Endothelial cell of umbilical vein (primary cell): ENCODE data around the gene TTC31. TPM values are rescaled to one million over a fixed set of nuclear protein-coding genes. Genes with fewer than 3 reads are reported as not detected.

Experiments
- BruUV-seq: library from RNA; stranded (reverse); fragments of 400-500 nt; replicated peaks from 2 replicates; lab custom pipeline; 2021; lab: Mats Ljungman, UMichigan
- CTCF ChIA-PET: fragments of 300-600, 350-600 bp; sonication (Branson Sonifier 250); formaldehyde crosslinking; loops from one replicate; lab custom pipeline; 2021; ENCODE audit warnings: antibody characterized with exemption, inconsistent platforms; lab: Charles Lee
- POLR2A ChIA-PET: fragments of 300-600, 350-600 bp; sonication (Branson Sonifier 250); formaldehyde crosslinking; loops from one replicate; lab custom pipeline; 2021; ENCODE audit warnings: antibody characterized with exemption, inconsistent platforms; lab: Charles Lee
- DNase-seq: peaks from one replicate; pipeline ENCODE4 v3.0.0-alpha.2; 2011; ENCODE audit warnings: low read depth, low spot score
- FAIRE-seq: peaks from 2 replicates; lab custom pipeline; 2011; peaks lifted over from hg19 to GRCh38; lab: Jason Lieb, UNC
- H2AFZ ChIP-seq: 2 replicates; pipeline ENCODE4 v1.6.0; 2012; ENCODE audit warnings: low read depth, low read length, control low read depth, inconsistent platforms
- H3K27ac ChIP-seq: 2 replicates; pipeline ENCODE4 v1.5.1; 2011; ENCODE audit warnings: low read depth, mild to moderate bottlenecking, control low read depth, low read length, moderate library complexity; ENCODE audit not compliant: insufficient read depth
- H3K27me3 ChIP-seq, 2 experiments: 2 replicates each; pipeline versions ENCODE4 v1.6.0 to v1.6.1; 2011; ENCODE audit warnings: low read length in 2 of 2, mixed read lengths in 1 of 2; ENCODE audit not compliant: control insufficient read depth in 2 of 2, insufficient read depth in 2 of 2
- H3K36me3 ChIP-seq, 2 experiments: 2 replicates in 1 of 2; 3 replicates in 1 of 2; pipeline ENCODE4 v1.5.1; 2011; ENCODE audit warnings: low read length in 2 of 2, mild to moderate bottlenecking in 1 of 2, moderate library complexity in 1 of 2; ENCODE audit not compliant: control insufficient read depth in 2 of 2, insufficient read depth in 2 of 2; ENCODE audit errors: extremely low read depth in 1 of 2
- H3K4me1 ChIP-seq: 3 replicates; pipeline ENCODE4 v1.5.1; 2011; ENCODE audit warnings: mild to moderate bottlenecking, low read length; ENCODE audit not compliant: control insufficient read depth, insufficient read depth; ENCODE audit errors: extremely low read depth
- H3K4me2 ChIP-seq: 2 replicates; pipeline ENCODE4 v1.6.1; 2011; ENCODE audit warnings: low read length, control low read depth, mixed read lengths; ENCODE audit not compliant: insufficient read depth
- H3K4me3 ChIP-seq, 3 experiments: fragments of 200-600 bp in 1 of 3; sonication (generic), shearing (Covaris generic) in 1 of 3; replicated peaks in 1 of 3; 2 replicates each; pipeline ENCODE4 v1.5.1; 2011 to 2016; ENCODE audit warnings: control low read depth in 3 of 3, low read length in 3 of 3, mild to moderate bottlenecking in 2 of 3, inconsistent platforms in 1 of 3, low read depth in 1 of 3, moderate library complexity in 1 of 3; ENCODE audit not compliant: insufficient read depth in 1 of 3
- H3K79me2 ChIP-seq: 2 replicates; pipeline ENCODE4 v1.6.0; 2012; ENCODE audit warnings: low read length, inconsistent platforms; ENCODE audit not compliant: control insufficient read depth, insufficient read depth
- H3K9ac ChIP-seq: replicated peaks from 2 replicates; pipeline ENCODE3; 2011; ENCODE audit warnings: low read length, control low read depth; ENCODE audit not compliant: insufficient read depth; ENCODE audit errors: extremely low read depth
- H3K9me1 ChIP-seq: replicated peaks from 3 replicates; pipeline ENCODE4 v1.6.0; 2011; ENCODE audit warnings: mild to moderate bottlenecking, low read length; ENCODE audit not compliant: control insufficient read depth, insufficient read depth; ENCODE audit errors: extremely low read depth
- H3K9me3 ChIP-seq: replicated peaks from 2 replicates; pipeline ENCODE4 v1.5.1; 2012; ENCODE audit warnings: low read length, inconsistent platforms; ENCODE audit not compliant: control insufficient read depth, insufficient read depth
- H4K20me1 ChIP-seq: replicated peaks from 2 replicates; pipeline ENCODE3; 2011; ENCODE audit warnings: mild to moderate bottlenecking, low read length; ENCODE audit not compliant: control insufficient read depth, insufficient read depth; ENCODE audit errors: extremely low read depth
- EZH2 ChIP-seq: IDR thresholded peaks from 2 replicates; pipeline ENCODE4 v1.6.1; 2012; ENCODE audit warnings: borderline replicate concordance, low read depth, mild to moderate bottlenecking, moderate library complexity, low read length, inconsistent platforms; ENCODE audit not compliant: severe bottlenecking
- FOS ChIP-seq: IDR thresholded peaks from 2 replicates; pipeline ENCODE4 v1.6.1; 2011; ENCODE audit warnings: mild to moderate bottlenecking, low read length, moderate library complexity, borderline replicate concordance; ENCODE audit not compliant: insufficient read depth
- GATA2 ChIP-seq: IDR thresholded peaks from 2 replicates; pipeline ENCODE4 v1.7.0; 2011; ENCODE audit warnings: low read depth, mild to moderate bottlenecking, moderate library complexity, mixed read lengths, low read length; ENCODE audit not compliant: insufficient read length, insufficient read depth
- JUN ChIP-seq: IDR thresholded peaks from 2 replicates; pipeline ENCODE4 v1.6.1; 2011; ENCODE audit warnings: borderline replicate concordance, low read depth; ENCODE audit not compliant: insufficient read length, insufficient read depth
- MYC ChIP-seq: IDR thresholded peaks from one replicate; pipeline ENCODE4 v1.6.1; 2011; ENCODE audit warnings: mild to moderate bottlenecking, low read depth, low read length
- POLR2A ChIP-seq: IDR thresholded peaks from 2 replicates; pipeline ENCODE4 v1.6.1; 2012; ENCODE audit warnings: low read depth, mild to moderate bottlenecking, control low read depth, low read length
- POLR2AphosphoS5 ChIP-seq: IDR thresholded peaks from 2 replicates; pipeline ENCODE4 v1.6.1; 2012; ENCODE audit warnings: low read depth, mild to moderate bottlenecking, control low read depth, low read length, moderate library complexity; ENCODE audit not compliant: insufficient read depth
- dilution Hi-C: fragments of 300-500 bp; cut with MboI; formaldehyde crosslinking; loops from one replicate; pipeline ENCODE4 v1.15.0; 2019; ENCODE audit warnings: low sequenced_read_pairs; ENCODE audit not compliant: extremely low pct_ligation_motif_present
- intact Hi-C: fragments of 100-400 bp; cut with micrococcal nuclease; formaldehyde crosslinking; loops from one replicate; pipeline ENCODE4 v1.10.0; 2022
- polyA plus RNA-seq, 4 experiments: library from polyadenylated mRNA; depleted of rRNA in 3 of 4; stranded (reverse) in 3 of 4; unstranded in 1 of 4; fragments of >200 nt; gene quantifications; 2 replicates each; pipeline versions ENCODE4 v1.2.1 to v1.2.3, GENCODE V29; 2011 to 2012; ENCODE audit warnings: missing spikeins in 1 of 4
- total RNA-seq: library from RNA; stranded (reverse); gene quantifications from 2 replicates; pipeline ENCODE4 v1.2.3, GENCODE V29; 2021
- TF ChIP-seq, protein P1 (sequence below): IDR thresholded peaks from 2 replicates; pipeline ENCODE4 v1.6.1; 2011; ENCODE audit not compliant: insufficient read depth, insufficient read length
- TF ChIP-seq, protein P2 (sequence below), 2 donors: IDR thresholded peaks; 1 replicate in 1 of 2; 2 replicates in 1 of 2; pipeline ENCODE4 v1.5.1; 2011; ENCODE audit warnings: low read length in 2 of 2, mild to moderate bottlenecking in 2 of 2, moderate library complexity in 2 of 2, control low read depth in 1 of 2, inconsistent platforms in 1 of 2, low read depth in 1 of 2; ENCODE audit not compliant: insufficient read depth in 1 of 2; ENCODE audit errors: extremely low read depth in 1 of 2

The TTC31 gene
- total and polyA plus RNA-seq, 2 donors (not counting 3 experiments of a cell fraction or from before 2014, with no cell fraction given), result 20.1 to 24.1 TPM

DNA sequence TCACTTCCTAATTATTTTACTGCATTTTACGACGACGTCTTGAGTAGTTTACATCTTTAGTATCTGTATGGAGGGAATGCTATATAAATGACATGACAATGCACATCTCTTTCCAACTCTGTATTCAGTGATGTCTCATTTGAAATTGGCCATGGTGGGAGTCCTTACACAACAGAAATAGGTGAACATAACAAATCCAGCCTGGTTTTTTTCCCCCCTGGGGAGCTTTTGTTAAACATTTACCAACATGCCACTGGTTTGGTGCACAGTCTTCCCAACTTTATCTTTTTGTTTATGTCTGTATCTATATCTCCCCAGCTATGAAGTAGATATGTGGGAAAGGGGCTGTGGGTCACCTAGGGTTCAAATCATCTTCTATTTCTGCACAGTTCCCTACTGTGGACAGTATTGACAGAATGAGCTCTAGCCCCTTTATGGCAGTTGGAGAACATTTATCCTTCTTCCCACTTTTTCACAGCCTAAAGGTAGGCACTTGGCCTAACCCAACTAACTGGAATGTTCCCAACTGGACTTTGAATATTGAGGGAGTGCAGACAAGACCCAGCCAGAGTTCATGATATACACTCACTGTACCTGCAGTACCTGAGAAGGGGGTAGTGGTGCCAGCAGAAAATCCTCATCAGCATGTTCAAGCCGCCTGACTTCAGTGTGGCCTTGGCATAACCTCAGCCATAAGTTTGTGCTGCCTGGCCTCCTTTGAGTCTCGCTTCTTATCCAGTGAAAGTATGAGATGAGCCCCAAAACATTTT is 35.5 kb upstream of the TTC31 start:
- no TSS peak for BruUV-seq

More for the DNA sequence above, 35.5 kb upstream of the TTC31 start:
- Histone ChIP-seq H2AFZ (no peak overlapping the region), H3K9me3 (no peaks in the 10 kb centered on the region), H3K4me3 (no peak overlapping the region), H3K4me2 (no peak overlapping the region), H3K9ac (no peak overlapping the region), H3K27me3 (peaks cover 12 to 19% of the 10 kb centered on the region in 2 experiments), H3K79me2 (no peaks in the 10 kb centered on the region), H3K27ac (no peak overlapping the region), H4K20me1 (no peaks in the 10 kb centered on the region), H3K4me1 (peaks cover 7% of the 10 kb centered on the region), H3K36me3 (no peaks in the 10 kb centered on the region), H3K9me1 (no peaks in the 10 kb centered on the region)
- FAIRE-seq (no peak), DNase-seq (no peak)
- no peak for TF ChIP-seq MYC
- TF ChIP-seq EZH2, result no peak
- TF ChIP-seq, protein P1, sequence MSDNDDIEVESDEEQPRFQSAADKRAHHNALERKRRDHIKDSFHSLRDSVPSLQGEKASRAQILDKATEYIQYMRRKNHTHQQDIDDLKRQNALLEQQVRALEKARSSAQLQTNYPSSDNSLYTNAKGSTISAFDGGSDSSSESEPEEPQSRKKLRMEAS, result no peak
- no peak for TF ChIP-seq GATA2
- TF ChIP-seq FOS, result no peak
- TF ChIP-seq, protein P2, sequence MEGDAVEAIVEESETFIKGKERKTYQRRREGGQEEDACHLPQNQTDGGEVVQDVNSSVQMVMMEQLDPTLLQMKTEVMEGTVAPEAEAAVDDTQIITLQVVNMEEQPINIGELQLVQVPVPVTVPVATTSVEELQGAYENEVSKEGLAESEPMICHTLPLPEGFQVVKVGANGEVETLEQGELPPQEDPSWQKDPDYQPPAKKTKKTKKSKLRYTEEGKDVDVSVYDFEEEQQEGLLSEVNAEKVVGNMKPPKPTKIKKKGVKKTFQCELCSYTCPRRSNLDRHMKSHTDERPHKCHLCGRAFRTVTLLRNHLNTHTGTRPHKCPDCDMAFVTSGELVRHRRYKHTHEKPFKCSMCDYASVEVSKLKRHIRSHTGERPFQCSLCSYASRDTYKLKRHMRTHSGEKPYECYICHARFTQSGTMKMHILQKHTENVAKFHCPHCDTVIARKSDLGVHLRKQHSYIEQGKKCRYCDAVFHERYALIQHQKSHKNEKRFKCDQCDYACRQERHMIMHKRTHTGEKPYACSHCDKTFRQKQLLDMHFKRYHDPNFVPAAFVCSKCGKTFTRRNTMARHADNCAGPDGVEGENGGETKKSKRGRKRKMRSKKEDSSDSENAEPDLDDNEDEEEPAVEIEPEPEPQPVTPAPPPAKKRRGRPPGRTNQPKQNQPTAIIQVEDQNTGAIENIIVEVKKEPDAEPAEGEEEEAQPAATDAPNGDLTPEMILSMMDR (IDR thresholded peaks at IDR 0.05; ENCODE audit: extremely low read depth in 1 of 2, insufficient read depth in 1 of 2, low read depth in 1 of 2, low read length in 2 of 2), result no peak
- TF ChIP-seq JUN, result no peak
- no peak for TF ChIP-seq POLR2A
- no peak for TF ChIP-seq POLR2AphosphoS5
- ChIA-PET CTCF (no interaction called here), POLR2A (no interaction called here)
- intact Hi-C loops (no loop called here), dilution Hi-C loops (no loop called here)
